ENCODE measurements around the gene PRSS53. TPM values are rescaled to one million over a fixed set of nuclear protein-coding genes. Genes with fewer than 3 reads are reported as not detected.

PRSS53 gene
- polyA plus RNA-seq, 1 of the 3 experiments (the other 2 are of a cell fraction) = 3.1 TPM

DNA sequence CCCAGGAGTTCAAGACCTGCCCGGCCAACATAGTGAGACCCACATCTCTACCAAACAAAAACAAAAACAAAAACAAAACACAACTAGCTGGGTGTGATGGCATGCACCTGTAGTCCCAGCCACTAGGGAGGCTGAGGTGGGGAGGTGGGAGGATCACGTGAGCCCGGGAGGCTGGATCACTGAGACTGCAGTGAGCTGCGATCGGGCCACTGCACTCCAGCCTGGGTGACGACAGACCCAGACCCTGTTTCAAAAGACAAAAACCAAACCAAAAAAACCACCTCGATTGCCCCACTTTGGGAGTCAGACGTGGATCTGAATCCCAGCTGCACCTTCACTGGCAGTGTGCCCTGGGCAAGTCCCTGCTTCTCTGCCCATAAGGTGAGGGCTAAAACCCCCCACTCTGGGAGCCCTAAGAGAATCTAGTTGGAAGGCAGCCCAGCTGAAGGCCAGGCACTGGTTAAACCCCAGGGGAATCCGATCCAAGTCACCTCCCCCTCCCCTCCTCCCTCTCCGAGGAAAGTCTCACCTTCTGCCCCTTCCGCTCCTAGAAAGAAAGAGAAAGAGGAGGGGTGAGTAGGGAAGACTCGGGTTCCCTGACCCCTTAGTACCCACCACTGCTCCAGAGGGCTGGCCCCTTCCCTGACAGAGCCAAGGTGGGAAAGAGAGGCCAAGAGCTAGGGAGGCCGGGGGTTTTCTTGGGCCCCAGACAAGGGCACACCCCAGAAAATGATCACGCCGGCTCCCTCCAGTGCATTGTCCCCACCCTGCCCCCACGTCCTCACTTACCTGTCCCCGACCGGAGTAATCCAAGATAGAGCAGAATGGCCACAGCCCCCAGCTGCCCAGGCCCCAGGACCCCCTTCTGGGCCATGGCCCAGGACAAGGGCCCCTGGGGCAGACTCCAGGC lies 46.1 kb upstream of the PRSS53 start:
- no peak overlapping the region for H2AFZ ChIP-seq (ENCODE audit: low read depth)
- ChIA-PET CTCF (interaction anchor here (1.0 to 1.2 kb wide), 3 partner anchors 23 to 152 kb away, joined by 3 to 4 read pairs (median 4); no protein-coding TSS in a partner anchor), POLR2A (interaction anchor here (0.6 to 3.9 kb wide), 2 partner anchors 18 to 132 kb away, joined by 3 to 15 read pairs; partner anchors contain the start of gene KAT8)
- peaks cover 4 to 31% of the 10 kb centered on the region in 2 experiments; a peak in 2 of 4 replicates for H3K4me1 ChIP-seq (ENCODE audit: control insufficient read depth in 1 of 2, insufficient read depth in 2 of 2, low read depth in 1 of 2, low read length in 1 of 2)
- H3K27me3 ChIP-seq (ENCODE audit: insufficient read depth) = no peaks in the 10 kb centered on the region
- H3F3A ChIP-seq (replicated peaks; ENCODE audit: insufficient read depth) = no peaks in the 10 kb centered on the region
- no peak overlapping the region for H3K4me2 ChIP-seq
- no peaks in the 10 kb centered on the region for H3K79me2 ChIP-seq (ENCODE audit: insufficient read depth)
- DNase-seq = no peak
- H4K20me1 ChIP-seq (ENCODE audit: insufficient read depth) = no peaks in the 10 kb centered on the region
- WGBS (ENCODE audit: low lambda C conversion rate) = 84% methylated on average over 18 of the region's 18 CpGs
- no peak overlapping the region for H3K9ac ChIP-seq
- no peaks in the 10 kb centered on the region for H3K9me3 ChIP-seq
- TF ChIP-seq EP300 (IDR thresholded peaks at IDR 0.05; ENCODE audit: borderline replicate concordance in 1 of 2, low read depth in 1 of 2, low read length in 1 of 2) (no peak), SMC3 (IDR thresholded peaks at IDR 0.05; ENCODE audit: low read depth, low read length) (no peak), MAX (IDR thresholded peaks at IDR 0.05; ENCODE audit: low read depth) (no peak), RCOR1 (IDR thresholded peaks at IDR 0.05; ENCODE audit: low read length) (no peak), RAD21 (IDR thresholded peaks at IDR 0.05; ENCODE audit: low read length) (no peak), NFIC (IDR thresholded peaks at IDR 0.05; ENCODE audit: borderline replicate concordance) (no peak), YY1 (IDR thresholded peaks at IDR 0.05; ENCODE audit: low read depth) (no peak), JUND (IDR thresholded peaks at IDR 0.05) (no peak), FOSL2 (IDR thresholded peaks at IDR 0.05; ENCODE audit: borderline replicate concordance, low read depth) (no peak), RFX5 (IDR thresholded peaks at IDR 0.05; ENCODE audit: low read length) (no peak), FOXJ3 (CRISPR knock-in tag; IDR thresholded peaks at IDR 0.05) (no peak), CTCF (IDR thresholded peaks at IDR 0.05) (no peak), POLR2AphosphoS5 (IDR thresholded peaks at IDR 0.05; ENCODE audit: low read depth, low read length) (no peak), TEAD4 (IDR thresholded peaks at IDR 0.05; ENCODE audit: borderline replicate concordance, insufficient read depth) (no peak), CHD2 (IDR thresholded peaks at IDR 0.05; ENCODE audit: low read length, partially characterized antibody) (no peak), FOXM1 (IDR thresholded peaks at IDR 0.05; ENCODE audit: low read depth) (no peak)
- TF ChIP-seq, protein P1, sequence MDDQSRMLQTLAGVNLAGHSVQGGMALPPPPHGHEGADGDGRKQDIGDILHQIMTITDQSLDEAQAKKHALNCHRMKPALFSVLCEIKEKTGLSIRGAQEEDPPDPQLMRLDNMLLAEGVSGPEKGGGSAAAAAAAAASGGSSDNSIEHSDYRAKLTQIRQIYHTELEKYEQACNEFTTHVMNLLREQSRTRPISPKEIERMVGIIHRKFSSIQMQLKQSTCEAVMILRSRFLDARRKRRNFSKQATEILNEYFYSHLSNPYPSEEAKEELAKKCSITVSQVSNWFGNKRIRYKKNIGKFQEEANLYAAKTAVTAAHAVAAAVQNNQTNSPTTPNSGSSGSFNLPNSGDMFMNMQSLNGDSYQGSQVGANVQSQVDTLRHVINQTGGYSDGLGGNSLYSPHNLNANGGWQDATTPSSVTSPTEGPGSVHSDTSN (IDR thresholded peaks at IDR 0.05) = no peak
- TF ChIP-seq, protein P2, sequence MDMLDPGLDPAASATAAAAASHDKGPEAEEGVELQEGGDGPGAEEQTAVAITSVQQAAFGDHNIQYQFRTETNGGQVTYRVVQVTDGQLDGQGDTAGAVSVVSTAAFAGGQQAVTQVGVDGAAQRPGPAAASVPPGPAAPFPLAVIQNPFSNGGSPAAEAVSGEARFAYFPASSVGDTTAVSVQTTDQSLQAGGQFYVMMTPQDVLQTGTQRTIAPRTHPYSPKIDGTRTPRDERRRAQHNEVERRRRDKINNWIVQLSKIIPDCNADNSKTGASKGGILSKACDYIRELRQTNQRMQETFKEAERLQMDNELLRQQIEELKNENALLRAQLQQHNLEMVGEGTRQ (IDR thresholded peaks at IDR 0.05; ENCODE audit: borderline replicate concordance, low read depth, low read length) = no peak
- TF ChIP-seq, protein P3, sequence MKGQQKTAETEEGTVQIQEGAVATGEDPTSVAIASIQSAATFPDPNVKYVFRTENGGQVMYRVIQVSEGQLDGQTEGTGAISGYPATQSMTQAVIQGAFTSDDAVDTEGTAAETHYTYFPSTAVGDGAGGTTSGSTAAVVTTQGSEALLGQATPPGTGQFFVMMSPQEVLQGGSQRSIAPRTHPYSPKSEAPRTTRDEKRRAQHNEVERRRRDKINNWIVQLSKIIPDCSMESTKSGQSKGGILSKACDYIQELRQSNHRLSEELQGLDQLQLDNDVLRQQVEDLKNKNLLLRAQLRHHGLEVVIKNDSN (IDR thresholded peaks at IDR 0.05; ENCODE audit: borderline replicate concordance, low read depth) = no peak
- H3K4me3 ChIP-seq (ENCODE audit: low read depth in 2 of 2, low read length in 1 of 2) = no peak overlapping the region
- H3K27ac ChIP-seq (ENCODE audit: low read depth in 2 of 2, low read length in 1 of 2) = no peak overlapping the region; a peak in 1 of 4 replicates
- peaks cover 0 to 13% of the 10 kb centered on the region in 2 experiments for H3K36me3 ChIP-seq (replicated peaks in 1 of 2; ENCODE audit: control insufficient read depth in 1 of 2, insufficient read depth in 2 of 2, low read length in 1 of 2)
- no peaks in the 10 kb centered on the region for H3K9me2 ChIP-seq
